Endometrial microvascular endothelial cells (primary cell): ENCODE data around the gene CTF1. TPM values are rescaled to one million over a fixed set of nuclear protein-coding genes. Genes with fewer than 3 reads are reported as not detected.
"Not testable (repeated sequence)": the region's sequence is repeated elsewhere in the genome, so short reads cannot be mapped to it uniquely, and the experiment has no call there.

Experiments used
- in situ Hi-C: cut with HindIII; loops from 2 replicates; pipeline ENCODE4 v1.10.0; 2017; ENCODE audit warnings: low sequenced_read_pairs, low pct_unique_long_range_greater_than_20kb; ENCODE audit errors: inconsistent ontology term
- total RNA-seq: library from RNA; depleted of rRNA; stranded (reverse); fragments of >200 nt; gene quantifications from one replicate; pipeline ENCODE4 v1.2.3, GENCODE V29; 2015; ENCODE audit errors: inconsistent ontology term

CTF1 gene
- total RNA-seq, 1 donor from 2014 or later, result 1.3 TPM

- in situ Hi-C loops, result no loop called here
Measured at GRCh38 chr16:30925632-30925987, 29.2 kb downstream of the CTF1 start.

- in situ Hi-C loops, result no loop called here
Measured at GRCh38 chr16:30925995-30926811, 29.8 kb downstream of the CTF1 start.

- in situ Hi-C loops, result no loop called here
Measured at GRCh38 chr16:30926937-30927788, 30.7 kb downstream of the CTF1 start.

- in situ Hi-C loops, result no loop called here
Measured at GRCh38 chr16:30927789-30928378, 31.5 kb downstream of the CTF1 start.

GRCh38 chr16:30928390-30928789 is 32.0 kb downstream of the CTF1 start:
- in situ Hi-C loops, result no loop called here

- in situ Hi-C loops, result no loop called here
Measured at GRCh38 chr16:30929167-30929566, 32.8 kb downstream of the CTF1 start.

GRCh38 chr16:30930160-30930571 is 33.8 kb downstream of the CTF1 start:
- in situ Hi-C loops, result no loop called here

- in situ Hi-C loops, result no loop called here
Measured at GRCh38 chr16:30931068-30931650, 34.7 kb downstream of the CTF1 start.

- in situ Hi-C loops, result no loop called here
Measured at GRCh38 chr16:30934827-30935557, 38.6 kb downstream of the CTF1 start.

GRCh38 chr16:30937692-30938091 is 41.3 kb downstream of the CTF1 start:
- in situ Hi-C loops, result no loop called here

GRCh38 chr16:30939571-30939970 is 43.2 kb downstream of the CTF1 start:
- in situ Hi-C loops, result not testable (repeated sequence)

GRCh38 chr16:30941600-30942425 is 45.4 kb downstream of the CTF1 start:
- in situ Hi-C loops, result no loop called here

GRCh38 chr16:30942426-30942806 is 46.0 kb downstream of the CTF1 start:
- in situ Hi-C loops, result no loop called here

- in situ Hi-C loops, result no loop called here
Measured at GRCh38 chr16:30944352-30944751, 47.9 kb downstream of the CTF1 start.

GRCh38 chr16:30946671-30947540 is 50.5 kb downstream of the CTF1 start:
- in situ Hi-C loops, result no loop called here

GRCh38 chr16:30947541-30947858 is 51.1 kb downstream of the CTF1 start:
- in situ Hi-C loops, result no loop called here
